GM12878 (cell line): ENCODE data around the gene SYNGAP1. TPM values are rescaled to one million over a fixed set of nuclear protein-coding genes. Genes with fewer than 3 reads are reported as not detected.

Experiments
- ATAC-seq: fragments of 200-7000 bp; cut with Tn5 transposase; 3 replicates; pipeline ENCODE4 v1.9.1; 2020; ENCODE audit warnings: mild to moderate bottlenecking, moderate library complexity
- BruUV-seq: library from RNA; stranded (reverse); fragments of 400-500 nt; replicated peaks from 2 replicates; lab custom pipeline; 2021; lab: Mats Ljungman, UMichigan
- CTCF ChIA-PET: fragments of 300-600 bp; sonication (Branson Sonifier 250); formaldehyde crosslinking; extraction: SDS; loops from one replicate; lab custom pipeline; 2021; ENCODE audit warnings: inconsistent platforms; lab: Yijun Ruan, JAX
- POLR2A ChIA-PET: fragments of 350-600 bp; formaldehyde crosslinking; extraction: SDS; loops from one replicate; lab custom pipeline; 2021; ENCODE audit warnings: inconsistent platforms; lab: Charles Lee
- RAD21 ChIA-PET: fragments of 300-600 bp; sonication (Branson Sonifier 250); formaldehyde crosslinking; loops from one replicate; lab custom pipeline; 2023; ENCODE audit warnings: antibody characterized with exemption; ENCODE audit not compliant: unreplicated experiment; lab: Charles Lee
- SMC1A ChIA-PET: fragments of 300-600 bp; sonication (Branson Sonifier 250); formaldehyde crosslinking; loops from one replicate; lab custom pipeline; 2023; ENCODE audit not compliant: unreplicated experiment, uncharacterized antibody; lab: Charles Lee
- DNase-seq: peaks from one replicate; pipeline ENCODE4 v3.0.0-alpha.2; 2011; ENCODE audit warnings: low read depth, low spot score
- FAIRE-seq: peaks from 3 replicates; lab custom pipeline; 2011; peaks lifted over from hg19 to GRCh38; lab: Jason Lieb, UNC
- H2AFZ ChIP-seq: 2 replicates; pipeline ENCODE4 v1.6.0; 2011; ENCODE audit warnings: low read depth, low read length, control low read depth; ENCODE audit not compliant: control insufficient read depth
- H3K27ac ChIP-seq: 2 replicates; pipeline ENCODE4 v1.5.1; 2011; ENCODE audit warnings: control low read depth; ENCODE audit not compliant: control insufficient read depth, insufficient read depth
- H3K27me3 ChIP-seq, 2 experiments: replicated peaks in 1 of 2; 2 replicates each; pipeline versions ENCODE4 v1.6.0 to v1.6.1; 2011; ENCODE audit warnings: low read length in 1 of 2; ENCODE audit not compliant: control insufficient read depth in 2 of 2, insufficient read depth in 2 of 2
- H3K36me3 ChIP-seq, 2 experiments: 2 replicates each; pipeline ENCODE4 v1.5.1; 2011; ENCODE audit warnings: low read length in 1 of 2; ENCODE audit not compliant: control insufficient read depth in 2 of 2, insufficient read depth in 2 of 2
- H3K4me1 ChIP-seq: 2 replicates; pipeline ENCODE4 v1.6.1; 2011; ENCODE audit warnings: mild to moderate bottlenecking, low read length, moderate library complexity, mixed read lengths; ENCODE audit not compliant: control insufficient read depth, insufficient read depth
- H3K4me2 ChIP-seq: 2 replicates; pipeline ENCODE4 v1.6.0; 2011; ENCODE audit warnings: control low read depth; ENCODE audit not compliant: control insufficient read depth, insufficient read depth
- H3K4me3 ChIP-seq: fragments of 200-600 bp; sonication (generic); 2 replicates; pipeline ENCODE4 v1.5.1; 2016
- H3K79me2 ChIP-seq: 2 replicates; pipeline ENCODE4 v1.6.0; 2011; ENCODE audit warnings: low read length; ENCODE audit not compliant: control insufficient read depth, insufficient read depth
- H3K9ac ChIP-seq: 2 replicates; pipeline ENCODE4 v1.8.0; 2011; ENCODE audit warnings: low read length, control low read depth, mixed read lengths; ENCODE audit not compliant: control insufficient read depth, insufficient read depth
- H3K9me3 ChIP-seq: replicated peaks from 3 replicates; pipeline ENCODE4 v1.5.1; 2011; ENCODE audit warnings: mild to moderate bottlenecking, low read length; ENCODE audit not compliant: control insufficient read depth, insufficient read depth
- H4K20me1 ChIP-seq: 2 replicates; pipeline ENCODE4 v1.6.0; 2011; ENCODE audit not compliant: control insufficient read depth, insufficient read depth
- BACH1 ChIP-seq: fragments of 450-650 bp; IDR thresholded peaks from 2 replicates; pipeline ENCODE4 v1.6.1; 2017; ENCODE audit warnings: mild to moderate bottlenecking, borderline replicate concordance
- BCL11A ChIP-seq: IDR thresholded peaks from 2 replicates; pipeline ENCODE4 v1.6.1; 2011; ENCODE audit warnings: low read depth, low read length
- CBFB ChIP-seq: IDR thresholded peaks from 2 replicates; pipeline ENCODE4 v1.6.1; 2016; ENCODE audit warnings: antibody characterized with exemption, low read depth
- CHD4 ChIP-seq: fragments of 200-600 bp; sonication (generic); IDR thresholded peaks from 2 replicates; pipeline ENCODE4 v1.6.1; 2016; ENCODE audit warnings: mild to moderate bottlenecking
- E2F4 ChIP-seq: IDR thresholded peaks from 2 replicates; pipeline ENCODE4 v1.6.1; 2012; ENCODE audit warnings: low read depth, low read length, improper control_type of control experiment
- EZH2 ChIP-seq: IDR thresholded peaks from 2 replicates; pipeline ENCODE4 v1.6.1; 2012; ENCODE audit warnings: low read depth, mild to moderate bottlenecking, control low read depth, inconsistent platforms, low read length, borderline replicate concordance; ENCODE audit not compliant: control insufficient read depth
- HDAC2 ChIP-seq: fragments of 200-600 bp; sonication (generic); IDR thresholded peaks from 2 replicates; pipeline ENCODE4 v1.6.1; 2017
- NFYA ChIP-seq: IDR thresholded peaks from 2 replicates; pipeline ENCODE4 v1.6.1; 2011; ENCODE audit warnings: low read depth, mild to moderate bottlenecking, low read length, improper control_type of control experiment, borderline replicate concordance
- NKRF ChIP-seq: fragments of 450-650 bp; conservative IDR thresholded peaks from 2 replicates; pipeline ENCODE4 v1.6.1; 2017; ENCODE audit warnings: mild to moderate bottlenecking, moderate library complexity
- PAX8 ChIP-seq: fragments of 450-650 bp; IDR thresholded peaks from 2 replicates; pipeline ENCODE4 v1.6.1; 2017; ENCODE audit warnings: mild to moderate bottlenecking, moderate library complexity
- PBX3 ChIP-seq: IDR thresholded peaks from 2 replicates; pipeline ENCODE4 v1.6.1; 2011; ENCODE audit warnings: mild to moderate bottlenecking, low read depth, low read length, moderate library complexity; ENCODE audit not compliant: insufficient replicate concordance
- RAD51 ChIP-seq: fragments of 450-650 bp; IDR thresholded peaks from 2 replicates; pipeline ENCODE4 v1.6.1; 2016; ENCODE audit warnings: moderate library complexity, mild to moderate bottlenecking, inconsistent platforms
- RCOR1 ChIP-seq: conservative IDR thresholded peaks from 2 replicates; pipeline ENCODE4 v1.6.1; 2012; ENCODE audit warnings: low read depth, low read length, improper control_type of control experiment
- SMC3 ChIP-seq: IDR thresholded peaks from 2 replicates; pipeline ENCODE4 v1.6.1; 2011; ENCODE audit warnings: low read length, improper control_type of control experiment, borderline replicate concordance
- TCF12 ChIP-seq: IDR thresholded peaks from 2 replicates; pipeline ENCODE4 v1.6.1; 2011; ENCODE audit warnings: low read depth, mild to moderate bottlenecking, low read length
- USF1 ChIP-seq: IDR thresholded peaks from 2 replicates; pipeline ENCODE4 v1.6.1; 2011; ENCODE audit warnings: borderline replicate concordance, low read depth, mild to moderate bottlenecking, moderate library complexity, mixed read lengths, low read length; ENCODE audit not compliant: insufficient read depth; ENCODE audit errors: extremely low read length
- ZNF217 ChIP-seq: fragments of 450-650 bp; IDR thresholded peaks from 2 replicates; pipeline ENCODE4 v1.6.1; 2017; ENCODE audit warnings: antibody characterized with exemption, mild to moderate bottlenecking
- WGBS: methylation state at CpG from one replicate; pipeline ENCODE4 v1.1.6; 2016; ENCODE audit warnings: low lambda C conversion rate; ENCODE audit not compliant: insufficient replicate concordance, insufficient coverage; ENCODE audit errors: missing lambda C conversion rate; 5-methylcytosine and 5-hydroxymethylcytosine counted together
- in situ Hi-C: fragments of 300-500 bp; cut with MboI; formaldehyde crosslinking; loops from 9 replicates; pipeline ENCODE4 v1.14.3; 2018; ENCODE audit warnings: mixed read lengths
- intact Hi-C: fragments of 100-400 bp; cut with micrococcal nuclease; formaldehyde crosslinking; loops from one replicate; pipeline ENCODE4 v1.14.2; 2022; ENCODE audit not compliant: unreplicated experiment
- polyA plus RNA-seq, 11 experiments: library from polyadenylated mRNA; depleted of rRNA in 4 of 11; unstranded in 6 of 11; stranded (reverse) in 5 of 11; fragments of >200 nt; fragmentation: Nextera tagmentation in 4 of 11; fragmentation: Illumina TruSeq in 1 of 11; extraction: Ambion mirVana in 4 of 11; extraction: Trizol in 1 of 11; gene quantifications; 1 replicate in 1 of 11; 2 replicates in 10 of 11; pipeline versions ENCODE4 v1.2.1 to v1.2.3, GENCODE V29; 2011 to 2016; ENCODE audit warnings: inconsistent platforms in 2 of 11, missing spikeins in 2 of 11, low read depth in 1 of 11
- total RNA-seq, 4 experiments: library from RNA; depleted of rRNA in 3 of 4; stranded (reverse); fragments of >200 nt in 3 of 4; fragmentation: Illumina TruSeq in 1 of 4; extraction: Trizol in 1 of 4; gene quantifications; 2 replicates each; pipeline versions ENCODE4 v1.2.1 to v1.2.3, GENCODE V29; 2013 to 2021

The SYNGAP1 gene
- total and polyA plus RNA-seq, 10 of the 15 experiments (the other 5 are each of a cell fraction or from before 2014, with no cell fraction given): 0.05 to 9.2 (median 1.2) TPM

GRCh38 chr6:33426590-33427511 lies 7.0 kb downstream of the SYNGAP1 start:
- CTCF ChIA-PET: interaction anchor here (0.6 to 2.4 kb wide), 10 partner anchors 10 to 155 kb away, joined by 3 to 25 read pairs (median 5); partner anchors contain the start of genes CUTA, RGL2, RPS18 and VPS52
- Histone ChIP-seq H3K79me2 (peaks cover 4% of the 10 kb centered on the region), H3K27ac (no peak overlapping the region), H3K9ac (peak overlapping the region; percentile 14; the same call in 1 of the 2 replicates), H3K4me1 (peaks cover 45% of the 10 kb centered on the region), H2AFZ (no peak overlapping the region), H3K4me2 (peak overlapping the region; percentile 77), H4K20me1 (no peaks in the 10 kb centered on the region), H3K36me3 (no peaks in the 10 kb centered on the region), H3K4me3 (peak overlapping the region; percentile 75), H3K27me3 (no peaks in the 10 kb centered on the region; a peak in 2 of 4 replicates), H3K9me3 (no peaks in the 10 kb centered on the region)
- whole genome bisulfite sequencing: under 1% methylated on average over 12 of the region's 12 CpGs
- POLR2A ChIA-PET: interaction anchor here (0.5 to 2.4 kb wide), 12 partner anchors 10 to 863 kb away, joined by 3 to 14 read pairs (median 6); partner anchors contain the start of genes CUTA and ZBTB9
- SMC1A ChIA-PET: interaction anchor here (0.6 to 1.5 kb wide), 4 partner anchors 10 to 121 kb away, joined by 3 read pairs; no protein-coding TSS in a partner anchor
- intact Hi-C loops (loop anchor here (1.0 to 2.0 kb wide), 2 partner anchors 36 to 144 kb away; partner anchors contain the start of gene KIFC1), in situ Hi-C loops (no loop called here)
- BruUV-seq: TSS peak; percentile 70
- FAIRE-seq (no peak), ATAC-seq (peak; percentile 5; the same call in 1 of the 3 replicates), DNase-seq (no peak)
- RAD21 ChIA-PET: interaction anchor here (0.6 to 2.3 kb wide), 10 partner anchors 10 to 207 kb away, joined by 3 to 11 read pairs (median 6); partner anchors contain the start of genes B3GALT4, BAK1, KIFC1 and ZBTB9
- no peak for TF ChIP-seq SMC3
- TF ChIP-seq PAX8: 0 out of 2 replicates have a peak, but pooled peaks have one; percentile 81
- TF ChIP-seq BACH1: no peak
- no peak for TF ChIP-seq CBFB
- no peak for TF ChIP-seq NKRF
- no peak for TF ChIP-seq TCF12
- TF ChIP-seq CHD4: no peak
- no peak for TF ChIP-seq RCOR1
- TF ChIP-seq E2F4: no peak
- no peak for TF ChIP-seq ZNF217
- TF ChIP-seq NFYA: no peak
- TF ChIP-seq PBX3: no peak
- TF ChIP-seq BCL11A: no peak
- no peak for TF ChIP-seq EZH2
- peak; percentile 68 for TF ChIP-seq RAD51
- TF ChIP-seq HDAC2: no peak
- peak; percentile 9 for TF ChIP-seq USF1
